Measurements from ENCODE around the gene TTC28. TPM values are rescaled to one million over a fixed set of nuclear protein-coding genes. Genes with fewer than 3 reads are reported as not detected.

Gene TTC28
- total RNA-seq, 3 donors from 2014 or later, result 9.6 to 32.3 (median 13.2) TPM

DNA sequence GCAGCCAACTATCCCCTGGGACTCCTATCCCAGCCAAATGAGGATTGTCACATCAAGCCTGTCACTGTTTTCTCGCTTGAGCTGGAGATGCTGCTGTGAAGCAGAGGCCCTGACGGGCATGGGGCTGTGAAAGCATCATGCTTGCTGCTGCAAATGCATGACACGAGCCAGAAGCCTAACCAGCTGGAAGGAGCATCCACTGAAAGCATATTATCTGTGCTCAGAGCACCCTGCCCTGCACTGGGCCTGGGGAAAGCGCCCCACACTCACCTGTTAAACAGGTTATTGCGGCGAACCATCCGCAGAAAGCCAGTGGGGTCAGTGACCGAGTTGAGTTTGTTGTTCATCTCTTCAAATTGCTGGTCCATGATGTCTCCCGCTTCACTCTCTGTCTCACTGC lies 649.7 kb downstream of the TTC28 start:
- Histone ChIP-seq H3K36me3 (ENCODE audit: low read depth) (no peaks in the 10 kb centered on the region), H3K4me1 (ENCODE audit: low read depth) (peaks cover 4% of the 10 kb centered on the region), H3K9me3 (no peaks in the 10 kb centered on the region), H3K4me3 (no peak overlapping the region)
- intact Hi-C loops (cut with DNase I, micrococcal nuclease), result loop anchor here in 1 of 2 donors (10.0 kb wide), 1 partner anchor 565 kb away; no protein-coding TSS in a partner anchor
- ATAC-seq, result no peak
- DNase-seq, result no peak
- TF ChIP-seq CTCF (IDR thresholded peaks at IDR 0.05), result no peak

DNA sequence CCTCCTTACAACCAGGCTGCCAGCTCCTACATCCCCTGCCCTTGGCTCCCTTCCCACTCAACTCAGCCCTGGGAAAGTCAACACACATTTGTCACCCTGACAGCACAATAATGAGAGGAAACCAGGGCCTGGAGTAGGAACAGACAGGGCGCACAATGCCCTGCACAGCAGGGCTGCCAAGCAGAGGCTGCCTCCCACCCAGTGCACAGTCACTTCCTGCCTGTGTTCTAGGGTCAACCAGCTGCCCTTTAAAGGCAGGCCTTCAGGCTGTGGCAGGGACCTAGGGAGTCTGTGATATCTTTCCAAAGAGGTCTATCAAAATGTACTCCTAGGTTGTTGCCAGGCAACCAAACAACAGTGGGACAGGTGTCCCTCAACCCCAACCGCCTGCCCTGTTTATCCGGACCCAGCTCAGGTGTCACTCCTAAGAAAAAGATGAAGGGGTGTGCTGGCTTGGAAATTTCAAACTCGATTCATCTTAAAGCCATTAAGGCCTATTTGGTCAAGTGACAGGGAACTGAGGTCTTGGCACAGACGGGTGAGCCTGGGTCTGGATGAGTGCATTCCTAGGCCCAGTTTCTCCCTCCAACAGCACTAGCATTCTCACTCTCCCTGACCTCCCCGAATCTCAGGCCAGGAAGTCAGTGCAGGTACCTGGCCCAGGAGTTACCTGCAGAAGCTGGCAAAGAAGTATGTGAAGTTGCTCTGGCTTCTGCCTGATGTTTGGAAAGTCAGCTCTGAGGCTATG lies 650.3 kb downstream of the TTC28 start:
- no peaks in the 10 kb centered on the region for H3K36me3 ChIP-seq (ENCODE audit: low read depth)
- H3K9me3 ChIP-seq, result no peaks in the 10 kb centered on the region
- no peaks in the 10 kb centered on the region for H3K4me1 ChIP-seq (ENCODE audit: low read depth)
- H3K4me3 ChIP-seq, result no peak overlapping the region
- ATAC-seq (peak; percentile 82), DNase-seq (peak in 1 of 3 donors; percentile 36)
- TF ChIP-seq CTCF (IDR thresholded peaks at IDR 0.05), result no peak
- intact Hi-C loops (cut with DNase I, micrococcal nuclease), result loop anchor here in 1 of 2 donors (10.0 kb wide), 1 partner anchor 565 kb away; no protein-coding TSS in a partner anchor

DNA sequence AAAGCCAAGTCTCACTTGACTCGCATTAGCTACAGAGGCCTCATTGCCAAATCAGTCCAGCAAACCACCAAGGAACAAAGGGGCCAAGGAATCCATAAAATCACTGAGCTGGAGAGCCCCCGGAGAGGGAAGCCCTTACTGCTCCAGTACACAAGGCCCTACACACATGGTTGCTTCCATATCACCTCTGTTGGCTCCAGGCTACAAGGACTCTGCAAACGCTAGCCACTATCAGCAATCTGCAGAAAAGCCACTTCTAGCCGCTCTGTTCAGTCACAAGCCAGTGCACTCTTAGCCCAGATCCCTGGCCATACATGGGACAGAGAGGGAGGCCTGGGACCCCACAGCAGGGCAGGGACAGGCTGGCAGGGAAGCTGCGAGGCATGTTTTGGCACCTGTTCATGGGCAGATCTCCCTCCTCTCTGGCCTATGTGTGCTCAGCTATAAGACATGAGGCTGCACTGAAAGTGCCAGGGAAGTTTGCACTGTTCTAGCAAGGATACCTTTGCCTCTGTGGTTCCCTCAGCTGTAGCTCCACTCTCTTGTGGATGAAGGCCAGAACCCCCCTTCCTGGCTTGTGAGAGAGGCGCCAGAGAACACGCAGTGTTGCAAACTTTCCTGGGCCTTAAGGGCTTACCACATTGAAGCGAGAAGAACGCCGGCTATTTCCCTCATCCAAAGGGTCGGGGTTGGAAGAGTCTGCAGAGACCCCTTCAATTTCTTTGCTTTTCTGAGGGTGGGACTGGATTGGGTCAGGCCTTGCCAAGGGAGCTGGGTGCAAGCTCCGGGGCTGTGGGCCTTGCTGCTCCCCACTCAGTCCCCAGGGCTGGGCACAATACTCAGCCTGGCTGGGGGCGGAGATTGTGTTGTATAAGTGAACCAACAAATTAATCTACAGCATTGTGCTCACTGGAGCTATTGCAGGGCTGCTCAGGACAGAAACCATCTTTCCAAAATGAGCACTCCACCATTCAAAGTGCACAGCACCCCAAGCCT lies 651.9 kb downstream of the TTC28 start:
- no peak overlapping the region for H3K4me3 ChIP-seq
- no peaks in the 10 kb centered on the region for H3K4me1 ChIP-seq (ENCODE audit: low read depth)
- no peaks in the 10 kb centered on the region for H3K36me3 ChIP-seq (ENCODE audit: low read depth)
- intact Hi-C loops (cut with DNase I, micrococcal nuclease), result loop anchor here in 1 of 2 donors (10.0 kb wide), 1 partner anchor 567 kb away; no protein-coding TSS in a partner anchor
- ATAC-seq (no peak), DNase-seq (no peak)
- H3K9me3 ChIP-seq, result no peaks in the 10 kb centered on the region
- no peak for TF ChIP-seq CTCF (IDR thresholded peaks at IDR 0.05)

DNA sequence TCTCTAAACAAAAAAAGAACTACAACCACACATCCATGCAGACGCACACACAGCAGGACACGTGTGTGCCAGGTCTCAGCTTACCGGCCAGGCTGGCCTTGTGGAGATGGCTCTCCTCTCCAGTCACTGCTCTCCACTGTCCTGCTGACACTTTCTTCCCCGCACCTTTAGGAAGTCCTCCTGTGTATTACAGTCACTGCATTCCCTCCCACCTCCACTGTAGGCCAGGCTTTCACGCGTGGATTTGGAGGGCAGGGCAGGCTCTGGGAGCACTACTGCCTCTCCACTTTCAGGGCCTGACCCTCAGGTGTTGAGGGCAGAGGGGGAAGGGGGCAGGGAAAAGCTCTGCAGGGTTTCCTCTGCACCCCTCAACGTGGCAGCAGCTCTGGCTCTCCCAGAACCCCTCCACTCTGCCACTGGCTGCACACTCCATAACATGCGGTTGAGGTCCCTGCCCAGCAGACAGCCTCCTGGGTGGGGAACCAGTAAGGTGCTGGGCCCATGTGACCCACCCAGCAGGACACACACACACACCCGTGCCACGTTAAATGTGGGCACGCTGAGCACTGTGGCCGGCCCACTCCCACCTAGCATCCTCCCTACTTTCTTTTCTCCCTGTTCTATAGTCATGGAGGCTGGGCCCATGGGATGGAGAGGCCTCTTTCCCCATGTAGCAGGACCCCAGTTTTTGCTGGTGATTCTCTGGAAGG lies 653.6 kb downstream of the TTC28 start:
- no peak for TF ChIP-seq CTCF (IDR thresholded peaks at IDR 0.05)
- Histone ChIP-seq H3K36me3 (ENCODE audit: low read depth) (no peaks in the 10 kb centered on the region), H3K4me1 (ENCODE audit: low read depth) (no peaks in the 10 kb centered on the region), H3K4me3 (no peak overlapping the region), H3K9me3 (no peaks in the 10 kb centered on the region)
- no peak for ATAC-seq
- intact Hi-C loops (cut with DNase I, micrococcal nuclease), result loop anchor here in 1 of 2 donors (10.0 kb wide), 1 partner anchor 569 kb away; no protein-coding TSS in a partner anchor
- DNase-seq, result peak in 1 of 3 donors; percentile 9

DNA sequence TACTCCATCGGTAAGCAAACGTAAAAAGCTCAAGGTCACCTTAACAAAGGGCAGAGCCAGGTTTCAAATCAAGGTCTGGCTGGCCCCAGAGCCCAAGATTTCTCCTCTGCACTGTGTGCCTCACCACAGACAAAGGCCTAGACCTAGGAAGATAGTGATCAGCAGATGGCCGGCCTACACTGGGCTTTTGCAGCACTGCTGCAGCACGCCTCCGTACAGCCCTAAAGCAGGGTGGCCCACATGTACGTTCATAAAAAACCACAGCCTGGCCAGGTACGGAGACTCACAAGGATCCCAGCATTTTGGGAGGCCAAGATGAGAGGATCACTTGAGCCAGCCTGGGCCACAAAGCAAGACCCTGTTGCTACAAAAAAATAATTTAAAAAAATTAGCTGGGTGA lies 654.3 kb downstream of the TTC28 start:
- no peaks in the 10 kb centered on the region for H3K4me1 ChIP-seq (ENCODE audit: low read depth)
- intact Hi-C loops (cut with DNase I, micrococcal nuclease), result loop anchor here in 1 of 2 donors (10.0 kb wide), 1 partner anchor 569 kb away; no protein-coding TSS in a partner anchor
- H3K36me3 ChIP-seq (ENCODE audit: low read depth), result no peaks in the 10 kb centered on the region
- H3K4me3 ChIP-seq, result no peak overlapping the region
- TF ChIP-seq CTCF (IDR thresholded peaks at IDR 0.05), result no peak
- ATAC-seq, result no peak
- no peaks in the 10 kb centered on the region for H3K9me3 ChIP-seq
- DNase-seq, result peak in 1 of 3 donors; percentile 4

All from mucosa of descending colon (tissue), 3 donors.